Sigmoid colon (tissue), 7 donors: Measurements from ENCODE around the gene ENOX2. TPM values are rescaled to one million over a fixed set of nuclear protein-coding genes. Genes with fewer than 3 reads are reported as not detected.

ENCODE experiments used
- DNase-seq: peaks from one replicate; pipeline ENCODE4 v3.0.0-alpha.2; 2019
- H3K27ac ChIP-seq, 4 donors: fragments of 200-600 bp; sonication (generic); one replicate each; pipeline ENCODE4 v1.5.1; 2016 to 2019; ENCODE audit warnings: mild to moderate bottlenecking in 1 of 4
- H3K27me3 ChIP-seq, 3 donors: fragments of 200-600 bp; sonication (generic); one replicate each; pipeline ENCODE4 v1.5.1; 2019; ENCODE audit warnings: mild to moderate bottlenecking in 1 of 3
- H3K36me3 ChIP-seq, 4 donors: fragments of 200-600 bp; sonication (generic); one replicate each; pipeline ENCODE4 v1.5.1; 2016 to 2019
- H3K4me1 ChIP-seq, 4 donors: fragments of 200-600 bp; sonication (generic); one replicate each; pipeline ENCODE4 v1.5.1; 2017 to 2019
- H3K4me3 ChIP-seq, 4 donors: fragments of 200-600 bp; sonication (generic); one replicate each; pipeline ENCODE4 v1.5.1; 2017 to 2019; ENCODE audit warnings: mild to moderate bottlenecking in 2 of 4, moderate library complexity in 1 of 4
- H3K9me3 ChIP-seq, 4 donors: fragments of 200-600 bp in 3 of 4; sonication (generic) in 3 of 4; one replicate each; pipeline versions ENCODE4 v1.5.1 to v1.6.1; 2013 to 2019
- CTCF ChIP-seq, 4 experiments: fragments of 450-650 bp in 3 of 4; fragments of 200-600 bp in 1 of 4; IDR thresholded peaks; one replicate each; pipeline ENCODE4 v1.5.1; 2016 to 2019; ENCODE audit warnings: antibody characterized with exemption in 4 of 4, mild to moderate bottlenecking in 3 of 4, moderate library complexity in 2 of 4
- EP300 ChIP-seq, 4 donors: sonication (generic); formaldehyde crosslinking; IDR thresholded peaks; one replicate each; pipeline ENCODE4 v1.6.1; 2017; ENCODE audit warnings: antibody characterized with exemption in 4 of 4
- POLR2A ChIP-seq, 2 donors: fragments of 450-650 bp; IDR thresholded peaks; one replicate each; pipeline ENCODE4 v1.6.1; 2016; ENCODE audit warnings: antibody characterized with exemption in 2 of 2, mild to moderate bottlenecking in 2 of 2, moderate library complexity in 2 of 2
- POLR2AphosphoS5 ChIP-seq, 4 donors: sonication (generic); formaldehyde crosslinking; IDR thresholded peaks; one replicate each; pipeline ENCODE4 v1.6.1; 2017; ENCODE audit warnings: antibody characterized with exemption in 4 of 4
- WGBS, 2 donors: extraction: QIAGEN DNeasy Blood & Tissue Kit; methylation state at CpG; one replicate each; pipeline ENCODE4 v1.1.7; 2013; 5-methylcytosine and 5-hydroxymethylcytosine counted together
- intact Hi-C: fragments of 100-400 bp; cut with DNase I; formaldehyde crosslinking; loops from one replicate; pipeline ENCODE4 v1.15.1; 2023
- polyA plus RNA-seq, 3 donors: library from polyadenylated mRNA; stranded (reverse); fragments of 200-250 nt; gene quantifications; one replicate each; pipeline ENCODE4 v1.2.3, GENCODE V29; 2013
- total RNA-seq, 4 donors: library from RNA; depleted of rRNA; stranded (reverse); fragments of >200 nt; gene quantifications; one replicate each; pipeline ENCODE4 v1.1.0, GENCODE V29; 2016
- donor health status: healthy with polysubstance abuse.
- donor health status: Bipolar disorder and iron deficiency.
- donor health status: healthy.

ENOX2 gene
- total and polyA plus RNA-seq, 7 donors = 2.4 to 28.9 (median 18.8) TPM

- Histone ChIP-seq H3K4me3 (no peak overlapping the region), H3K27me3 (no peaks in the 10 kb centered on the region), H3K36me3 (no peaks in the 10 kb centered on the region), H3K27ac (no peak overlapping the region), H3K4me1 (no peaks in the 10 kb centered on the region), H3K9me3 (no peaks in the 10 kb centered on the region)
- WGBS, 2 donors = 77 to 94% methylated on average over 4 of the region's 4 CpGs
- DNase-seq = no peak
- intact Hi-C loops = no loop called here
- TF ChIP-seq POLR2A (IDR thresholded peaks at IDR 0.05) (no peak), POLR2AphosphoS5 (IDR thresholded peaks at IDR 0.05) (no peak), CTCF (IDR thresholded peaks at IDR 0.05) (no peak), EP300 (IDR thresholded peaks at IDR 0.05) (no peak)
Measured at GRCh38 chrX:130623518-130623917, 279.5 kb downstream of the ENOX2 start.

GRCh38 chrX:130615941-130616340 is 287.1 kb downstream of the ENOX2 start:
- DNase-seq = no peak
- Histone ChIP-seq H3K27ac (no peak overlapping the region), H3K36me3 (no peaks in the 10 kb centered on the region), H3K4me3 (no peak overlapping the region), H3K27me3 (no peaks in the 10 kb centered on the region), H3K4me1 (no peaks in the 10 kb centered on the region), H3K9me3 (no peaks in the 10 kb centered on the region)
- WGBS, 2 donors = 91 to 97% methylated on average over 3 of the region's 3 CpGs
- TF ChIP-seq CTCF (IDR thresholded peaks at IDR 0.05) = no peak
- no peak for TF ChIP-seq POLR2A (IDR thresholded peaks at IDR 0.05)
- TF ChIP-seq EP300 (IDR thresholded peaks at IDR 0.05) = no peak
- no peak for TF ChIP-seq POLR2AphosphoS5 (IDR thresholded peaks at IDR 0.05)
- intact Hi-C loops = no loop called here

- intact Hi-C loops = no loop called here
- DNase-seq = no peak
- TF ChIP-seq EP300 (IDR thresholded peaks at IDR 0.05) (no peak), POLR2A (IDR thresholded peaks at IDR 0.05) (no peak), POLR2AphosphoS5 (IDR thresholded peaks at IDR 0.05) (no peak), CTCF (IDR thresholded peaks at IDR 0.05) (no peak)
- H3K4me3 ChIP-seq = no peak overlapping the region
- no peaks in the 10 kb centered on the region for H3K36me3 ChIP-seq
- no peaks in the 10 kb centered on the region for H3K27me3 ChIP-seq
- no peaks in the 10 kb centered on the region for H3K4me1 ChIP-seq
- WGBS, 2 donors = 64 to 71% methylated on average over 4 of the region's 4 CpGs
- H3K27ac ChIP-seq = no peak overlapping the region
- H3K9me3 ChIP-seq = no peaks in the 10 kb centered on the region
Measured at GRCh38 chrX:130607431-130607830, 295.6 kb downstream of the ENOX2 start.

GRCh38 chrX:130606425-130606824 is 296.6 kb downstream of the ENOX2 start:
- H3K27ac ChIP-seq = no peak overlapping the region
- TF ChIP-seq CTCF (IDR thresholded peaks at IDR 0.05) = no peak
- TF ChIP-seq POLR2A (IDR thresholded peaks at IDR 0.05) = no peak
- TF ChIP-seq POLR2AphosphoS5 (IDR thresholded peaks at IDR 0.05) = no peak
- TF ChIP-seq EP300 (IDR thresholded peaks at IDR 0.05) = no peak
- no peaks in the 10 kb centered on the region for H3K4me1 ChIP-seq
- DNase-seq = no peak
- 81 to 84% methylated on average over 4 of the region's 4 CpGs for WGBS, 2 donors
- no peaks in the 10 kb centered on the region for H3K27me3 ChIP-seq
- intact Hi-C loops = no loop called here
- no peak overlapping the region for H3K4me3 ChIP-seq
- no peaks in the 10 kb centered on the region for H3K9me3 ChIP-seq
- no peaks in the 10 kb centered on the region for H3K36me3 ChIP-seq

- intact Hi-C loops = no loop called here
- WGBS, 2 donors = 64% methylated on average over 3 of the region's 3 CpGs
- no peak overlapping the region for H3K27ac ChIP-seq
Measured at GRCh38 chrX:130604882-130605281, 298.1 kb downstream of the ENOX2 start.

More at GRCh38 chrX:130604882-130605281, 298.1 kb downstream of the ENOX2 start:
- DNase-seq = no peak
- Histone ChIP-seq H3K36me3 (no peaks in the 10 kb centered on the region), H3K27me3 (no peaks in the 10 kb centered on the region), H3K4me3 (no peak overlapping the region), H3K9me3 (no peaks in the 10 kb centered on the region), H3K4me1 (no peaks in the 10 kb centered on the region)
- TF ChIP-seq CTCF (IDR thresholded peaks at IDR 0.05) (no peak), POLR2AphosphoS5 (IDR thresholded peaks at IDR 0.05) (no peak), POLR2A (IDR thresholded peaks at IDR 0.05) (no peak), EP300 (IDR thresholded peaks at IDR 0.05) (no peak)
